HEK293 (cell line): ENCODE results near the gene TGOLN2.

Source experiments
- BCL11A ChIP-seq: fragments of 450-650 bp; formaldehyde crosslinking; IDR thresholded peaks from 2 replicates; pipeline ENCODE4 v1.5.1; 2016; ENCODE audit warnings: low read depth, missing biosample characterization, missing genetic modification characterization
- BCL11B ChIP-seq: fragments of 450-650 bp; formaldehyde crosslinking; IDR thresholded peaks from 2 replicates; pipeline ENCODE4 v1.5.1; 2016; ENCODE audit warnings: low read depth, missing biosample characterization, missing genetic modification characterization
- IKZF3 ChIP-seq: fragments of 450-650 bp; IDR thresholded peaks from 2 replicates; pipeline ENCODE4 v1.5.0; 2018; ENCODE audit warnings: missing biosample characterization, mild to moderate bottlenecking, missing genetic modification characterization, moderate library complexity
- PATZ1 ChIP-seq: fragments of 450-650 bp; formaldehyde crosslinking; IDR thresholded peaks from 2 replicates; pipeline ENCODE4 v1.5.1; 2016; ENCODE audit warnings: missing biosample characterization, missing genetic modification characterization
- PRDM1 ChIP-seq: fragments of 450-650 bp; formaldehyde crosslinking; IDR thresholded peaks from 2 replicates; pipeline ENCODE4; 2016; ENCODE audit warnings: missing biosample characterization, missing genetic modification characterization
- PRDM6 ChIP-seq: fragments of 450-650 bp; formaldehyde crosslinking; IDR thresholded peaks from 2 replicates; pipeline ENCODE4 v1.5.1; 2017; ENCODE audit warnings: missing biosample characterization, missing genetic modification characterization
- SP3 ChIP-seq: fragments of 450-650 bp; formaldehyde crosslinking; IDR thresholded peaks from 2 replicates; pipeline ENCODE4 v1.5.1; 2016; ENCODE audit warnings: missing biosample characterization, missing genetic modification characterization
- ZBTB17 ChIP-seq: fragments of 450-650 bp; formaldehyde crosslinking; IDR thresholded peaks from 2 replicates; pipeline ENCODE4 v1.5.1; 2016; ENCODE audit warnings: missing biosample characterization, missing genetic modification characterization
- ZBTB49 ChIP-seq: fragments of 450-650 bp; formaldehyde crosslinking; IDR thresholded peaks from 2 replicates; pipeline ENCODE4 v1.5.1; 2016; ENCODE audit warnings: missing biosample characterization, missing genetic modification characterization, low read depth
- ZFHX2 ChIP-seq: fragments of 450-650 bp; formaldehyde crosslinking; conservative IDR thresholded peaks from 2 replicates; pipeline ENCODE4 v1.5.1; 2016; ENCODE audit warnings: missing biosample characterization, missing genetic modification characterization
- ZNF221 ChIP-seq: fragments of 450-650 bp; formaldehyde crosslinking; IDR thresholded peaks from 2 replicates; pipeline ENCODE4 v1.5.1; 2017; ENCODE audit warnings: missing biosample characterization, missing genetic modification characterization, borderline replicate concordance
- ZNF24 ChIP-seq: fragments of 450-650 bp; formaldehyde crosslinking; IDR thresholded peaks from 2 replicates; pipeline ENCODE4 v1.5.1; 2016; ENCODE audit warnings: missing biosample characterization, missing genetic modification characterization
- ZNF274 ChIP-seq, 2 experiments: fragments of 200-500 bp in 1 of 2; fragments of 450-650 bp in 1 of 2; sonication (Bioruptor generic) in 1 of 2; formaldehyde crosslinking in 1 of 2; IDR thresholded peaks; 2 replicates each; pipeline versions ENCODE4 v1.5.1 to v1.6.1; 2014 to 2016; ENCODE audit warnings: borderline replicate concordance in 1 of 2, inconsistent platforms in 1 of 2, low read length in 1 of 2, missing biosample characterization in 1 of 2, missing genetic modification characterization in 1 of 2
- ZNF341 ChIP-seq: fragments of 450-650 bp; formaldehyde crosslinking; IDR thresholded peaks from 2 replicates; pipeline ENCODE4; 2016; ENCODE audit warnings: low read depth, missing biosample characterization, missing genetic modification characterization
- ZNF37A ChIP-seq: fragments of 450-650 bp; IDR thresholded peaks from 2 replicates; pipeline ENCODE4 v1.5.1; 2018; ENCODE audit warnings: missing biosample characterization, missing genetic modification characterization
- ZNF398 ChIP-seq: fragments of 450-650 bp; formaldehyde crosslinking; IDR thresholded peaks from 2 replicates; pipeline ENCODE4 v1.5.1; 2017; ENCODE audit warnings: missing biosample characterization, missing genetic modification characterization
- ZNF404 ChIP-seq: fragments of 450-650 bp; formaldehyde crosslinking; IDR thresholded peaks from 2 replicates; pipeline ENCODE4 v1.5.1; 2017; ENCODE audit warnings: missing biosample characterization, missing genetic modification characterization
- ZNF530 ChIP-seq: fragments of 450-650 bp; formaldehyde crosslinking; IDR thresholded peaks from 2 replicates; pipeline ENCODE4 v1.5.1; 2016; ENCODE audit warnings: low read depth, missing biosample characterization, missing genetic modification characterization
- ZNF544 ChIP-seq: fragments of 450-650 bp; formaldehyde crosslinking; IDR thresholded peaks from 2 replicates; pipeline ENCODE4 v1.5.0; 2017; ENCODE audit warnings: missing biosample characterization, missing genetic modification characterization
- ZNF558 ChIP-seq: fragments of 450-650 bp; formaldehyde crosslinking; IDR thresholded peaks from 2 replicates; pipeline ENCODE4 v1.5.1; 2016; ENCODE audit warnings: missing biosample characterization, missing genetic modification characterization
- ZNF560 ChIP-seq: fragments of 450-650 bp; formaldehyde crosslinking; IDR thresholded peaks from 2 replicates; pipeline ENCODE4 v1.5.1; 2017; ENCODE audit warnings: missing biosample characterization, missing genetic modification characterization, borderline replicate concordance
- ZNF580 ChIP-seq: fragments of 450-650 bp; formaldehyde crosslinking; IDR thresholded peaks from 2 replicates; pipeline ENCODE4 v1.5.1; 2016; ENCODE audit warnings: missing biosample characterization, missing genetic modification characterization
- ZNF600 ChIP-seq: fragments of 450-650 bp; formaldehyde crosslinking; IDR thresholded peaks from 2 replicates; pipeline ENCODE4 v1.5.1; 2016; ENCODE audit warnings: missing biosample characterization, missing genetic modification characterization
- ZNF621 ChIP-seq: fragments of 450-650 bp; formaldehyde crosslinking; IDR thresholded peaks from 2 replicates; pipeline ENCODE4 v1.5.1; 2017; ENCODE audit warnings: missing biosample characterization, missing genetic modification characterization
- ZNF660 ChIP-seq: fragments of 450-650 bp; IDR thresholded peaks from 2 replicates; pipeline ENCODE4 v1.5.1; 2018; ENCODE audit warnings: missing biosample characterization, mild to moderate bottlenecking, missing genetic modification characterization
- ZNF747 ChIP-seq: fragments of 450-650 bp; formaldehyde crosslinking; IDR thresholded peaks from 2 replicates; pipeline ENCODE4 v1.5.1; 2016; ENCODE audit warnings: missing biosample characterization, missing genetic modification characterization
- ZNF776 ChIP-seq: fragments of 450-650 bp; formaldehyde crosslinking; IDR thresholded peaks from 2 replicates; pipeline ENCODE4 v1.5.0; 2017; ENCODE audit warnings: missing biosample characterization, missing genetic modification characterization, borderline replicate concordance
- ZNF837 ChIP-seq: fragments of 450-650 bp; formaldehyde crosslinking; IDR thresholded peaks from 2 replicates; pipeline ENCODE4 v1.5.1; 2016; ENCODE audit warnings: missing biosample characterization, missing genetic modification characterization
- ZSCAN30 ChIP-seq: fragments of 450-650 bp; IDR thresholded peaks from 2 replicates; pipeline ENCODE4 v1.5.1; 2018; ENCODE audit warnings: missing biosample characterization, mild to moderate bottlenecking, missing genetic modification characterization, moderate library complexity

The TGOLN2 gene

GRCh38 chr2:85273738-85274731 lies 53.8 kb downstream of the TGOLN2 start (continued):
- TF ChIP-seq ZNF837 (tag by site-specific recombination), result no peak
- no peak for TF ChIP-seq ZNF747 (tag by site-specific recombination)
- no peak for TF ChIP-seq ZSCAN30 (tag by site-specific recombination)
- TF ChIP-seq ZNF398, result peak; percentile 10; the same call in 1 of the 2 replicates
- TF ChIP-seq ZNF580 (tag by site-specific recombination), result no peak
- TF ChIP-seq ZNF24, result peak; percentile 43; the same call in 1 of the 2 replicates
- TF ChIP-seq ZNF341 (tag by site-specific recombination), result no peak
- no peak for TF ChIP-seq BCL11B (tag by site-specific recombination)
- no peak for TF ChIP-seq ZNF404 (tag by site-specific recombination)
- no peak for TF ChIP-seq ZNF560 (tag by site-specific recombination)
- TF ChIP-seq IKZF3 (tag by site-specific recombination), result no peak
- TF ChIP-seq ZNF530 (tag by site-specific recombination), result no peak
- no peak for TF ChIP-seq SP3 (tag by site-specific recombination)
- no peak for TF ChIP-seq ZBTB17 (tag by site-specific recombination)
- TF ChIP-seq ZNF776 (tag by site-specific recombination), result no peak
- TF ChIP-seq ZNF221 (tag by site-specific recombination), result no peak; the same call in 1 of the 2 replicates
- peak; percentile 56 for TF ChIP-seq ZFHX2 (tag by site-specific recombination)
- TF ChIP-seq ZNF544 (tag by site-specific recombination), result peak; percentile 91
- TF ChIP-seq PATZ1 (tag by site-specific recombination), result 0 out of 2 replicates have a peak, but pooled peaks have one; percentile 16
- TF ChIP-seq ZBTB49 (tag by site-specific recombination), result no peak
- 0 out of 2 replicates have a peak, but pooled peaks have one; percentile 14 for TF ChIP-seq PRDM1 (tag by site-specific recombination)
- 0 out of 2 replicates have a peak, but pooled peaks have one; percentile 35 for TF ChIP-seq ZNF37A (tag by site-specific recombination)
- no peak for TF ChIP-seq PRDM6
- TF ChIP-seq ZNF600 (tag by site-specific recombination), result no peak
- TF ChIP-seq ZNF660 (tag by site-specific recombination), result peak; percentile 92
- no peak for TF ChIP-seq BCL11A (tag by site-specific recombination)
- TF ChIP-seq ZNF274 (IDR thresholded peaks at IDR 0.05; ENCODE audit: low read length), result no peak
- no peak for TF ChIP-seq ZNF274 (tag by site-specific recombination; IDR thresholded peaks at IDR 0.05; ENCODE audit: borderline replicate concordance)
- TF ChIP-seq ZNF621 (tag by site-specific recombination), result no peak
- TF ChIP-seq ZNF558, result no peak
